ENCODE data around the gene IGHMBP2.
"Not testable (repeated sequence)": the region's sequence is repeated elsewhere in the genome, so short reads cannot be mapped to it uniquely, and the experiment has no call there.

IGHMBP2 gene

GRCh38 chr11:68969386-68969785 lies 65.7 kb downstream of the IGHMBP2 start:
- H3K9ac ChIP-seq (ENCODE audit: low read length) = no peak overlapping the region
- H2BK5ac ChIP-seq (ENCODE audit: low read depth, low read length, poor library complexity) = no peak overlapping the region
- no peak overlapping the region for H2AK5ac ChIP-seq (ENCODE audit: low read length)
- H3K9me3 ChIP-seq (ENCODE audit: insufficient read depth, low read depth, low read length) = peaks cover 2% of the 10 kb centered on the region
- H4K12ac ChIP-seq (ENCODE audit: low read depth, low read length) = no peak overlapping the region
- no peak overlapping the region for H3K4me3 ChIP-seq (ENCODE audit: low read depth, low read length)
- no CpG with 5 or more reads among the region's 8 CpGs for WGBS (ENCODE audit: extremely low coverage, insufficient coverage, insufficient read length)
- H2BK12ac ChIP-seq (ENCODE audit: low read length) = no peak overlapping the region
- H4K8ac ChIP-seq (ENCODE audit: low read depth, low read length) = no peak overlapping the region
- H3K36me3 ChIP-seq (ENCODE audit: control insufficient read depth in 1 of 2, insufficient read depth in 2 of 2, low read length in 2 of 2) = no peaks in the 10 kb centered on the region
- no peaks in the 10 kb centered on the region for H3K79me1 ChIP-seq (ENCODE audit: low read length)
- no peak overlapping the region for H2BK120ac ChIP-seq (ENCODE audit: insufficient read depth, low read length, poor library complexity)
- no peak overlapping the region for H3K27ac ChIP-seq (ENCODE audit: low read depth, low read length)
- no peak overlapping the region for H3K4ac ChIP-seq (ENCODE audit: low read depth, low read length)
- H3K23ac ChIP-seq (ENCODE audit: low read length) = no peak overlapping the region
- no peak overlapping the region for H4K91ac ChIP-seq (ENCODE audit: low read depth, low read length)
- no peak overlapping the region for H2AFZ ChIP-seq (ENCODE audit: insufficient read depth, low read length, poor library complexity)
- no peak overlapping the region for H3K18ac ChIP-seq (ENCODE audit: low read length)
- H3K14ac ChIP-seq (ENCODE audit: low read length) = no peak overlapping the region
- H3K4me1 ChIP-seq (ENCODE audit: control insufficient read depth in 1 of 2, insufficient read depth in 2 of 2, low read length in 2 of 2) = peaks cover 2 to 7% of the 10 kb centered on the region in 2 experiments
- no peak overlapping the region for H3K4me2 ChIP-seq (ENCODE audit: low read length)
- no peaks in the 10 kb centered on the region for H3K79me2 ChIP-seq (ENCODE audit: control insufficient read depth, insufficient read depth, low read length, poor library complexity)
- H3K27me3 ChIP-seq (ENCODE audit: insufficient read depth, low read length) = no peaks in the 10 kb centered on the region
- no peak for DNase-seq

- no CpG with 5 or more reads among the region's 8 CpGs for WGBS (ENCODE audit: extremely low coverage, insufficient coverage, insufficient read length)
- Histone ChIP-seq H2AK5ac (ENCODE audit: low read length) (no peak overlapping the region), H3K9ac (ENCODE audit: low read length) (no peak overlapping the region), H3K4me2 (ENCODE audit: low read length) (no peak overlapping the region), H4K8ac (ENCODE audit: low read depth, low read length) (no peak overlapping the region), H2AFZ (ENCODE audit: insufficient read depth, low read length, poor library complexity) (no peak overlapping the region), H3K4me3 (ENCODE audit: low read depth, low read length) (no peak overlapping the region), H3K23ac (ENCODE audit: low read length) (no peak overlapping the region), H3K27ac (ENCODE audit: low read depth, low read length) (no peak overlapping the region), H2BK5ac (ENCODE audit: low read depth, low read length, poor library complexity) (no peak overlapping the region), H2BK12ac (ENCODE audit: low read length) (no peak overlapping the region), H4K91ac (ENCODE audit: low read depth, low read length) (no peak overlapping the region), H3K9me3 (ENCODE audit: insufficient read depth, low read depth, low read length) (peaks cover 5% of the 10 kb centered on the region), H3K18ac (ENCODE audit: low read length) (no peak overlapping the region), H3K4ac (ENCODE audit: low read depth, low read length) (no peak overlapping the region), H3K14ac (ENCODE audit: low read length) (no peak overlapping the region), H3K79me1 (ENCODE audit: low read length) (no peaks in the 10 kb centered on the region), H3K79me2 (ENCODE audit: control insufficient read depth, insufficient read depth, low read length, poor library complexity) (no peaks in the 10 kb centered on the region), H3K36me3 (ENCODE audit: control insufficient read depth in 1 of 2, insufficient read depth in 2 of 2, low read length in 2 of 2) (no peaks in the 10 kb centered on the region), H3K27me3 (ENCODE audit: insufficient read depth, low read length) (no peaks in the 10 kb centered on the region), H2BK120ac (ENCODE audit: insufficient read depth, low read length, poor library complexity) (no peak overlapping the region), H4K12ac (ENCODE audit: low read depth, low read length) (no peak overlapping the region), H3K4me1 (ENCODE audit: control insufficient read depth in 1 of 2, insufficient read depth in 2 of 2, low read length in 2 of 2) (peaks cover 2 to 7% of the 10 kb centered on the region in 2 experiments)
- no peak for DNase-seq
These were observed 67.4 kb downstream of the IGHMBP2 start for GRCh38 chr11:68970921-68971636.

GRCh38 chr11:68973219-68973618 lies 69.5 kb downstream of the IGHMBP2 start:
- H3K9me3 ChIP-seq (ENCODE audit: insufficient read depth, low read depth, low read length) = peaks cover 3% of the 10 kb centered on the region
- H3K23ac ChIP-seq (ENCODE audit: low read length) = no peak overlapping the region

GRCh38 chr11:68973706-68974105 lies 70.0 kb downstream of the IGHMBP2 start:
- H3K27me3 ChIP-seq (ENCODE audit: insufficient read depth, low read length); H3K4me1 ChIP-seq (ENCODE audit: control insufficient read depth in 1 of 2, insufficient read depth in 2 of 2, low read length in 2 of 2); H4K8ac ChIP-seq (ENCODE audit: low read depth, low read length); H3K18ac ChIP-seq (ENCODE audit: low read length); H2BK120ac ChIP-seq (ENCODE audit: insufficient read depth, low read length, poor library complexity); H3K4ac ChIP-seq (ENCODE audit: low read depth, low read length); H2AK5ac ChIP-seq (ENCODE audit: low read length); H4K91ac ChIP-seq (ENCODE audit: low read depth, low read length); H3K27ac ChIP-seq (ENCODE audit: low read depth, low read length); H3K79me2 ChIP-seq (ENCODE audit: control insufficient read depth, insufficient read depth, low read length, poor library complexity); DNase-seq; H2BK5ac ChIP-seq (ENCODE audit: low read depth, low read length, poor library complexity); H3K14ac ChIP-seq (ENCODE audit: low read length); H4K12ac ChIP-seq (ENCODE audit: low read depth, low read length); H2AFZ ChIP-seq (ENCODE audit: insufficient read depth, low read length, poor library complexity); H3K4me2 ChIP-seq (ENCODE audit: low read length); H3K9ac ChIP-seq (ENCODE audit: low read length); H3K4me3 ChIP-seq (ENCODE audit: low read depth, low read length); H3K79me1 ChIP-seq (ENCODE audit: low read length); H3K36me3 ChIP-seq (ENCODE audit: control insufficient read depth in 1 of 2, insufficient read depth in 2 of 2, low read length in 2 of 2); H2BK12ac ChIP-seq (ENCODE audit: low read length); H3K23ac ChIP-seq (ENCODE audit: low read length); H3K9me3 ChIP-seq (ENCODE audit: insufficient read depth, low read depth, low read length): not testable (repeated sequence)
- no CpG with 5 or more reads among the region's 12 CpGs for WGBS (ENCODE audit: extremely low coverage, insufficient coverage, insufficient read length)

More at GRCh38 chr11:68973219-68973618, 69.5 kb downstream of the IGHMBP2 start:
- Histone ChIP-seq H3K79me1 (ENCODE audit: low read length) (no peaks in the 10 kb centered on the region), H3K9ac (ENCODE audit: low read length) (no peak overlapping the region), H3K14ac (ENCODE audit: low read length) (no peak overlapping the region), H4K12ac (ENCODE audit: low read depth, low read length) (no peak overlapping the region), H3K79me2 (ENCODE audit: control insufficient read depth, insufficient read depth, low read length, poor library complexity) (no peaks in the 10 kb centered on the region), H3K27me3 (ENCODE audit: insufficient read depth, low read length) (no peaks in the 10 kb centered on the region), H3K4me2 (ENCODE audit: low read length) (no peak overlapping the region), H2AK5ac (ENCODE audit: low read length) (no peak overlapping the region), H3K4me3 (ENCODE audit: low read depth, low read length) (no peak overlapping the region), H3K27ac (ENCODE audit: low read depth, low read length) (no peak overlapping the region), H4K91ac (ENCODE audit: low read depth, low read length) (no peak overlapping the region), H2BK120ac (ENCODE audit: insufficient read depth, low read length, poor library complexity) (no peak overlapping the region), H2BK5ac (ENCODE audit: low read depth, low read length, poor library complexity) (no peak overlapping the region), H2AFZ (ENCODE audit: insufficient read depth, low read length, poor library complexity) (no peak overlapping the region), H3K4ac (ENCODE audit: low read depth, low read length) (no peak overlapping the region), H2BK12ac (ENCODE audit: low read length) (no peak overlapping the region), H3K18ac (ENCODE audit: low read length) (no peak overlapping the region), H3K4me1 (ENCODE audit: control insufficient read depth in 1 of 2, insufficient read depth in 2 of 2, low read length in 2 of 2) (peaks cover 2 to 7% of the 10 kb centered on the region in 2 experiments), H4K8ac (ENCODE audit: low read depth, low read length) (no peak overlapping the region), H3K36me3 (ENCODE audit: control insufficient read depth in 1 of 2, insufficient read depth in 2 of 2, low read length in 2 of 2) (no peaks in the 10 kb centered on the region)
- WGBS (ENCODE audit: extremely low coverage, insufficient coverage, insufficient read length) = no CpG with 5 or more reads among the region's 4 CpGs
- DNase-seq = no peak
